Fibroblast of lung (primary cell): ENCODE results near the gene STK32A.

ENCODE experiments used
- CTCF ChIP-seq, 2 donors: IDR thresholded peaks in 1 of 2; conservative IDR thresholded peaks in 1 of 2; 1 replicate in 1 of 2; 2 replicates in 1 of 2; pipeline ENCODE4 v1.5.1; 2011 to 2012; ENCODE audit warnings: low read length in 2 of 2, control low read depth in 1 of 2, inconsistent platforms in 1 of 2, low read depth in 1 of 2, mild to moderate bottlenecking in 1 of 2
- EZH2 ChIP-seq: IDR thresholded peaks from 2 replicates; pipeline ENCODE4 v1.5.1; 2012; ENCODE audit warnings: low read length, control low read depth, mild to moderate bottlenecking; ENCODE audit errors: missing control alignments

DNA sequence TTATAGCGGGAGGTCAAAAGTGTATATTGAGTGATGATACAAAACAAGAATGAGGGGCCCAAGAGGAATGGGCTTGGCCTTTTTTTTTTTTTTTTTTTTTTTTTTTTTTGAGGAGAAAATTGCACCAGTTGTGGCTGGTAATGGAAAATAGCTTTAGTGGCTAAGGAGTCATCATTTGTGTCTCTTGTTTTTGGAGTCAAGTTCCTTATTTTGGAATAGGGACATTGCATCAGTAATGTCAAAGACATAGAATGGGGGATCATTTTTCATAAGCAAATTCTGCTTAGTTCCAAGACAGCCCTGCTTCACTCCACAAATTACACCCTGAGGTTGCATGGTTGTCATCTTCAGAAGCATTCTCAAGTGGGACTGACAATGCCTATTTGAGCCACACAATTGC, 137.4 kb downstream of the STK32A start:
- TF ChIP-seq CTCF (conservative IDR thresholded peaks at IDR 0.05 in 1 of 2, IDR thresholded peaks at IDR 0.05 in 1 of 2; ENCODE audit: low read depth in 1 of 2, low read length in 2 of 2) (no peak), EZH2 (no peak)
